Stimulated activated CD4-positive, alpha-beta T cell treated with anti-CD3 and anti-CD28 coated beads, Interleukin-4, amount 100 ng/mL, for 4 hours (primary cell): ENCODE measurements around the gene PRKAG2.
"Not testable (repeated sequence)": the region's sequence is repeated elsewhere in the genome, so short reads cannot be mapped to it uniquely, and the experiment has no call there.

Experiments
- DNase-seq, 2 experiments: peaks; one replicate each; pipeline ENCODE4 v3.0.0-alpha.2; 2020

PRKAG2 gene

DNA sequence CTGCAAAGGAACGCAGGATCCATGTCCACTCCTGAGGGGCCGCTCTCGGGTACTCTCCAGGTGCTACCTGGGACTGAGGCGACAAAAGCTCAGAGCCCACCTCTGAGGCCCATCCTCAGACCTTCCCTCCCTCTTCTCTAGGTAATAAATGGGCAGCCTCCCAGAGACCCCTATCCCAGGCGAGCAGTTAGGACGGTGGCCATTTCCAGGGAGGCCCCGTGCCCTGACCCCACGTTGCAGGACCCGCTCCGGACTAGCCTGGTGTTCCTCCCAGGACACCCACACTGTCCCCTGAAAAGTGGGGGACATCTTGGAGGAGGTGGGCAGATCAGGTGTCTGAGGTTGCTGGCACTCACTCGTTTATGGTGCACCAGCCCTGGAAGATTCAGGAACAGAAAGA lies 44.3 kb downstream of the PRKAG2 start:
- no peak for DNase-seq

DNA sequence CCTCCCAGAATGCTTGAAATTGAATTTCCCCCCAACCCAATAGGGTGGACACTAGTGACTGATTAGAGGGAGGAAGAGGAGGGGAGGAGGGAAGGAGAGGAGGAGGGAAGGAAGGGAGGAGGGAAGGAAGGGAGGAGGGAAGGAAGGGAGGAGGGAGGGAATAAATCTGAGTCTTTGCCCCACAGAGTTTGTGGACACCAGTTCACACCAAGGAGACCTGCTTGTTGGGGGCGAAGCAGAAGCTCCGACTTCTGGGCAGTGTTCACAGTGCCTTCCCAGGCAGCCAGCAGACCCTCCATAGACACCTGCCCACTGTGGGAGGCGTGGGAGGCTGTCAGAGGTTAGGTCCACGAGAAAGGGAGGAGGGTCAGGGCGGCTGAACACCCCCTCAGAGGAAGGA lies 44.8 kb downstream of the PRKAG2 start:
- no peak for DNase-seq

DNA sequence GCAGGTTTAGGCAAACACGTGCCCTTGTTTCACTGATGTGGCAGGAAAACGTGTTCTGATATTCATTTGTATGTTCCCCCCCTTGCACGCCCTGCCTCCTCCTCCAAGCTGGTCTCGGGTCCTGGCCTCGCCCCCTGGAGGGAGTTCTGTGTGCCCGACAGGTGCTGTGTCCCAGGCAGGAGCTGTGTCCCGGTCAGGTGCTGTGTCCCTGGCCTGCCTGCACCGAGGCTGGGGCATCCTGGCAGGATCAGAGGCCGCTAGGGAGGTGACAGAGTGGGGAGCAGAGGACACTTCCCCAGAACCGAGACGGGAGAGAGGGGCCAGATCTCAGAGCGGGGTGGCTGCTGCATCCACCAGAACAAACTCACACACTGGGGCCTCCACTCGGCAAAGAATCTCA lies 45.3 kb downstream of the PRKAG2 start:
- no peak for DNase-seq

DNA sequence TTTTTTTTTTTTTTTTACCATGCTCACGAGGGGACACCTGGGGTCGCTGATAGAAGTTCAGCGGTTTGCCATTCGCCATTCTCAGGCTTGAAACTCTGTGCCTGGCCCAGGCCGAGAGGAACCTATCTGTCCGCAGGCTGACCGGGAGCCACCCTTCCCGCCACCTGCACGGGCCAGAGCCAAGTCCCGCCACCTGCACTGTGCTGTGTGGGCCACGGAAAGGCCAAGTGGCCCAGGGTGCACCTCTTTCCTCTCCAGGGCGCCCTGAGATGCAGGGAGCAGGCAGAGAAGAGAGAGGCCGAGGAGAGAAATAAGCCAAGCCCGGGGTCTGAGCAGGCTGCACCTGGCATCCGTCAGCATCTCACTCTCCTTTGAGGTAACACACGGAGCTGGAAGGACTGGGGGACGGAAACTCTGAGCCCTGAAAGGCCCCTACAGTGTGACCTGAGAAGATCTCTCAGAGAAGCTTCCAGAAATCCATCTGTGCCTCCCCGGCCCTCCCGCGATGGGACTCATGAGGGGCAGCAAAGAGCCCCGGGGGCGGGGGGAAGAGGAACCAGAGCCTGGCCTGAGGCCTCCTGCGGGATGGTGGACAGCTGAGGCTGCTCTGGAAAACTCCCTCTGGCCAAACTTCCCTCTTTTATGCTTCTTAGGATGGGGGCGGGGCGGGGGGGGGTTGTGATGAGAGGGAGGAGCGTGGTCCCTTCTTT lies 46.6 kb downstream of the PRKAG2 start:
- DNase-seq = no peak

DNA sequence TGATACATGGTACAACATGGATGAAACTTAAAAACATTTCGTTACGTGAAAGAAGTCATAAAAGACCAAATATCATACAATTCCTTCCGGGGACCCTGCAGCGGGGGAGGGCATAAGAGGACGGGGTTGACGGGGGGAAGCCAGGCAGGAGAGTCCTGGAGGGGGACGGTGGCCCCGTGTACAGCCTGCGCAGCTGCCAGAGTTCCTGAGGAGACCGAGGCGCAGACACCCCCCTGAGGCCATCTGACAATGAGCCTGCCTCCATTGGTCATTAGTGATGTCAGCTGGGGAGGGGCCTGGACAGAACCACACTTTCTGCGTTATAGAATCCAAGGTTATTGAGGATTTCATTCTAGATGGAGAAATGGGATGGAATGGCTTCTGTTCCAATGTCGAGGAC lies 47.2 kb downstream of the PRKAG2 start:
- DNase-seq = no peak

DNA sequence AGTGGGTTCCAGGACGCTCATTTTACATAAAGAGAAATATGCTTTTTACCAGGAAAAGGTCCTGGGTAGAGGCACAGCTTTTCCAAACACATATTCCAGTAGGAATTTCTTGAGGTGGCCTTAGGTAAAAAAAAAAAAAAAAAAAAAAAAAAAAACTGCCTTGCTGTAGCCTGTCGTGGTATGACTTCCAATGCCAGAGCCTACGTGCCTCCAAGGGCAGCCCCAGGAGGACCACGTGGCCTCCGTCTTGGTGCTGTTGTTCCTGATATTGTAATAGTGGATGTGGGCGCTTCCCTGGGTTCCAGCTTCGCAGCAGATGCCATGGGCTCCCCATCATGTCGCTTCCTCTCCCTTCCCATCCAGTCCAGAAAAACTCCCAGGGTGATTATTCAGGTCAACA lies 49.3 kb downstream of the PRKAG2 start:
- DNase-seq = no peak

DNA sequence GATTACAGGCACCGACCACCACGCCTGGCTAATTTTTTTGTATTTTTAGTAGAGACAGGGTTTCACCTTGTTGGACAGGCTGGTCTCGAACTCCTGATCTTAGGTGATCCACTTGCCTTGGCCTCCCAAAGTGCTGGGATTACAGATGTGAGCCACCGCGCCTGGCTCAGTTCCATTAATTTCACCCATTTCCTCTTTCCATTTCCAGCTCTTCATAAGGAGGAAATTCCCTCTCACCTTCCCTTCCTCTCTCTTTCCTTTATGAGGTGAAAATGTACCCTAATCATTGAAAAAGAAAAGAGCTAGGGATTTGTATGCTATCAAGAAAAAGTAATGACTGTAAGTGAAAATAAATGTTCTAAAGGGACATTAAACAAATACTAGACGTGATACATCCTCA lies 50.6 kb downstream of the PRKAG2 start:
- DNase-seq = not testable (repeated sequence)

DNA sequence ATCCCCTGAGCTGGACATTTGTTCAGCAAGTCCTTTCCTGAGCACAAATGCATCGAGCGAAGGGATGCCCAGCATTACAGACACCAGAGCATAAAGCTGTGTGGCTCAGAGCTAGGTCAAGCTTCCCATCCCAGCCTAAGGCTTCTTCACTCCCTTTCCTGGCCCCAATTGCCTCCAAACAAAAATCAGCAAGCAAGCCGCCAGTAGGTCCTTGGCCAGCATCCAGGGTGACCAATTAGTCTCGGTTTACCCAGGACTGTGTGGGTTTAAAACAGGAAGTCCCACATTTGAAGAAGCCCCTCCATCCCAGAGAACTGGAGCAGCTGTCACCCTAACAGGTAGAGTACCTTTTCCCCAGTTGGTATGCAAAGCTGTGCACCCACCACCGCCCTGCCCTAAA lies 51.2 kb downstream of the PRKAG2 start:
- DNase-seq = no peak

DNA sequence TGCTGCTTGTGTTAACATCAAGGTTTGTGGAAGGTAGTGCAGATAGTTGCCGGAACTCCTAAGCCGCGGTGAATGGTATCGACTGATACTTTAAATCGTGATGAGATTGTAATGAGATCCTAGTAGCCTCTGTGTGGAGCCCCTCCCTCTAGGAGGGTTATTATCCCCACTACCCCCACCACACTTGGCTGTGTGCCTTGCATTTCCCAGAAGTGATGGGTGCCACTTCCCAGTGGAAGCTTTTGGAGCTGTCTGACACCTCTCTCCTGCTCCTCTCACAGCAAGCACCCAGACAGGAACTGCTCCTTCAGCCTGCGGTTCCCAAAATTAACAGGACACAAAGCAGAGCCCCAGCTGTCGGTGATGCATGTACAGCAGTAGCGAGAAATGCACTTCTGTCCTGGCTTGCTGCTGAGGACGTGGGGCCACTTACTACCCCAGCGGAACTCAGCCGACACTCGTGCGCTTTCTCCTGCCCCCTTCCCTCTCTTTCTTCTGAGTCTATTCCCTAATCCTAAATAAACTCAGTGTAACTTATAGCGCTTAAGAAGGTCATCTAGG lies 52.5 kb downstream of the PRKAG2 start:
- DNase-seq = no peak

DNA sequence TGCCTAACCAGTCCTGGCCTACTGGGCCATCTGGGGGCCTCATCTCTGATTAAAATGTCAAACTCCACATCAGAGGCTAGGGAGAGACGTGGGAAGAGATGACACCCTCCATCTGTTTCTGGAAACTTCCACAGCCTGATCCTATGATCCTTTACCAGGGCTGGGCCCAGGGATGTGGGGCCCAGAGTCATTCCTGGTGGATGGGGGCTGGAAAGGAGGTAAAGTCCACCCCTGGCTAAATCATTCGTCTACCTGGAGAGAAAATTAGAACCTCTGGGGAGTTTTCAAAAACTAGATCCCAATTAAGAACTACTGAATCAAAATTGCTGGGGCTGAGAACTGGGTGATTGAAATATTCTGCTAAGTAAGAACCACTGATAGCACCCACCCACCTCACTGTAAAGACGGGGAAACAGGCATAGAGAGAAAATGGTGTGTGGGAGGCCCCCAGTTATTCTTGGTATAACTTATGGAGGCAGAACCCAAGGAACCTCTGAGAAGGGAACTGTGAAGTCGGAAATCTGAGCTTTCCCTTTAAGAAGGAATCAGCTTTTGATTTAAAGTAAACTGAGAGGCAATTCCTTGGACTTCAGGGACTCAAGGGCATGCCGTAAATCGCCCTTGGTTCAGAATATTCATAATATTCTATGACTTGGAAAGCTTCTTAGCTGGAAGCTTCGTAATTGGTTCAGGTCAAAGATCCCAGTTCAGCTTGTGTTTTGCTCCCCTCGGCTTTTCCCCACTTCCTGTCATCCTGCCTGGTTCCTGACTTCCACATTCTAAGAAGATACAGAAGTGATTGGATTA lies 53.1 kb downstream of the PRKAG2 start:
- DNase-seq = no peak

DNA sequence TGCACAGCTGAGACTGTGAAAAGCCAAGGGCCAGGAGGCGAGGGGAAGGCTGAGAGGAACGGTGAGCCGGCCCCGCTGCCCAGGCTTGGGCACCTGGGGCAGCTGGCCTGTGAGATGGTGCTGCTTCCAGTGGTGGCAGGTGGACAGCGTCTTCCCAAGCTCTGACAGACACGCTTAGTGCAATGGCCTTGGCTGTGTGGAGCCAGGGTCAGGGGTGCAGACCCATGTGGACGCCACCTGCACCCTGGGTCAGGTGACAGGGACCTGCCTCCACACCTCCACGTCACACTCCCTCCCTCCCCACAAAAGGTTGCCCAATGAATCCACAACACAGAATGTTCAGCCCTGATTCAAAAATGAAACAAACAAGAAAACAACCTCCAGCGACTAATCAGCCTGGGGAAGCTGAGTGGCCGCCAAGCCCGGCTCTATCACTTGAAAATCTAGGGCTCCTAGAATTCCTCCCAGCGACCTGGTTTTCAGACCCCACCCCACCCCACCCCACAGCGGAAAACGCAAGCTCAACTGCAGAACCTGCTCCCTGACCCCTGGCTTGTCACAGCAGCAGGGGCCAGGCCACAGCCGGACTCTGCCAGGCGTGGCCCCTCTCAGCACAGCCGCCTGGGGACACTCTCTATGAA lies 54.3 kb downstream of the PRKAG2 start:
- DNase-seq = no peak

DNA sequence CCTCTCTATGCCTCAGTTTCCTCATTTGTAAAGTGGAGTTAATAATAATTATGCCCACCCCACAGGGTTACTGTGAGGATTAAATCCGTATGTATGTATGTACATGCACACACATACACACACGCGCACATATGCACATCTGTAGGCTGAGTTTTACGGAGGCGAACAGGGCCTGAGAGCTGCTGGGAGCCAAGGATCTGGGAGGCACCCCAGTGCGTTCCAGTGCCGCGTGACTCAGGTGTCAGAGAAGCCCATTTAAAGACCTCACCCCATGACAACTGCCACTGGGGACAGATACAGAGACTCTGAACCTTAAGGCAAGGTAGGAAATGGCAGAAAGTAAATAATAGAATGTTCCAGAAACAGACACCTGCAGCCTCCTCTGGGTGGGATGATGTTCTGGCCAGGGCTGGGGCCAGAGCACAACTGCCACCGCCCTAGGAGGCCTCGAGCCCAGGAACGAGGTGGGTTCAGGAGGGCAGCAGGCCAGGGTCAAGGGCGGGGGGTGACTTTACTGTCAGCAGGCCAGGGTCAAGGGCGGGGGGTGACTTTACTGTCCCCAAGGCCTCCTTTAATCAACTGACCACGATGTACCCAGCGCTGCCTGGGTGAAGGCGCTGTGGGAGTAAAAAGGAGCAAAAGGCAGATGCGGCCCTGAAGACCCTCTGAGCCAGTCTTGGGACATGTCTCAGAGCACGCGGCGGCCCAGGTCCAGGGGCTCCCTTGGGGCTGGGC lies 54.9 kb downstream of the PRKAG2 start:
- DNase-seq = no peak

DNA sequence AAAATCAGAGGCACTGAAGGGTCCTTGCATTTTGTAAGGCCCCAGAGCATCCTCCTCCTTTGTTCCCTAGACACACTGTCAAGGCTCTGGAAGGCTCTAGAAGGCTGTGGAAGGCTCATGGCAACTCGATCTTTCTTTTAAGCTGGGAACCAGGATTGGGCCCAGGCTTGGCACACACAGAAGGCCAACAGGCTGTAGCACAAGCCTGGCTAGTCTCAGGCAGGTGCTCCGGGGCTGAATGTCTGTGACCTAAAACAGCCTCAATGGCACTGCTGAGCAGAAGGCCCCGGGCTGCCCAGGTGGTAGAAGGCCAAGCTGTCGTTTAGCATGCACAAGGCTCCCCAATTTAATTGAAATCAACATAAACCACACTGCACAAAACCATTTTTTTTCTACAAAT lies 55.7 kb downstream of the PRKAG2 start:
- DNase-seq = no peak

DNA sequence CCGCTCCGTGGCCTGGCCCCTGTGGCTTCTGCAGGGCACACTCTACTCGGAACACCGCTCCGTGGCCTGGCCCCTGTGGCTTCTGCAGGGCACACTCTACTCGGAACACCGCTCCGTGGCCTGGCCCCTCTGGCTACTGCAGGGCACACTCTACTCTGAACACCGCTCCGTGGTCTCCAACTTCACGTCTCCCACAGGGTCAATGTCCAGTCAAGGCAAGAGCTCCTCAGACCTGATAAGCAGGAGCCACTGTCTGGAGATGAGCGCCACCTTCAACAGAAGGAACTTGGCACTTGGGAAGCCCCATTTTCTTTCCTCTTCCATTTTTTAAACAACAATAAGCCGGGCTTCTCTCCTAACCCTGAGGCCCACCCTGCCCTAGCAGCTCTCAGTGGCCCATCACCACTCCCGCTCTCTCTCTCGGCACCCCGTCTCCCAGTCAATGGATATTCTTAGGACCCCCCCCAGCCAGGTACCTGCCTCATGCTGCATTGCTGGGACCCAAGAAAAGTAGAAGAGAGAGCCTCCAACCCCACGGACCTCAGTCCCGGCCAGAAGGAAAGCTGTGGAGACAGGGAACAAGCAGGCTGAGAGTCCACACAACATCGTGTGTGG lies 56.3 kb downstream of the PRKAG2 start:
- DNase-seq = no peak

DNA sequence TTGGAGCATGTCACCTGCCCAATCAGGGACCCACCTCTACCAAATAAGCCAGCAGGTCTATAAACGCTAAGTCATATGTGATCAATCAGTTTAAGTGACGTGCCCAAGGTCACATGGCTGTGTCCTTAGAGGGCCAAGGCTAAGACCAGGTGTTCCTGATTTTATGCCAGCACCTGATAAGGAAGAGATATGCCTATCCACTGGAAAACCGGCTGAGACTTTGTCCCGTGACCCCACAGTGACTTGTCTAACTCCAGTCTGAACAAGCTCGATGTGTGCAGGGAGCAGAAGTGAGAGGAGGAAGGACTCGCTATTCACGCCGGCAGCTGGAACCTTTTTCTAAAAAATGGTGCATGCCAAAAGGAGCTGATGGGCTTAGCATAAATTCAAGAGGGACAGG lies 57.0 kb downstream of the PRKAG2 start:
- DNase-seq = no peak

DNA sequence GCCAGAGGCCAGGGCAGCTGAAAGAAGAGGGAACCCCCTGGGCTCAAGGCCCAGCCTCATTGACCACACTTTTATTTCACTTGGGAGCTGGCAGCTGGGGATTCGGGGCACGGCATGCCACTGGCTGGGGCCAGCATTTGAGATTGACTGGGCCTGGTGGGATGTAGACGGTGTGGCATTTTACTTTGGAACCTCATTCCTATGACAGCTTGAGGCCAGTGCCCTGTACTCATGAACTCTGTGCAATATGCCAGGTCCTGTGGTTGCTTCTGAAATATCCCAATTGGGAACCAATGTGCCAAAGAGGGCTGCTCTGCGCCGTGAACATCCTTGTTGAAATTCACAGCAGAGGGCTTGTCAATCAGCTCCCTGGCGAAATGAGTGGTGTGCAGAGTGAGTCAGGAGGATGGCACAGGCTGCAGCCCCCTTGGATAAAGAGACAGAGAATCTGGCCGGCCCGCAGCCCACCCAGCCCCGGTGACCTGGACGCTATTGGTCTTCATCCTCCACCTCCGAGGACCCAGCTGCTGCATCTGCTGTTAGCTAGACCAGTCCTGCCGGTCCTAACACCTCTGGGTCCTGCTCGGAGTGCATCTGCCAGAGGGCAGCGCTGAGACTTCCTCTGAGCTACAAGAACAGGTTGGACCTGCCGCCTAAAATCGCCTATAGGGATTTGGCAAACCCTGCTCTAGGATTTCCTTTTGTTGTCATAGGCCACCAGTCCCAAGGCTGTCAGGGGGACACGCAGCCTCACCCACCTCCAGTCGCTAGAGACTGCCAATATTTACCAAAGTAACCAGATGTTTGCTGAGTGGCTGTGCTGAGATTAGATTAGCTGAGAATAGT lies 58.0 kb downstream of the PRKAG2 start:
- DNase-seq = no peak

DNA sequence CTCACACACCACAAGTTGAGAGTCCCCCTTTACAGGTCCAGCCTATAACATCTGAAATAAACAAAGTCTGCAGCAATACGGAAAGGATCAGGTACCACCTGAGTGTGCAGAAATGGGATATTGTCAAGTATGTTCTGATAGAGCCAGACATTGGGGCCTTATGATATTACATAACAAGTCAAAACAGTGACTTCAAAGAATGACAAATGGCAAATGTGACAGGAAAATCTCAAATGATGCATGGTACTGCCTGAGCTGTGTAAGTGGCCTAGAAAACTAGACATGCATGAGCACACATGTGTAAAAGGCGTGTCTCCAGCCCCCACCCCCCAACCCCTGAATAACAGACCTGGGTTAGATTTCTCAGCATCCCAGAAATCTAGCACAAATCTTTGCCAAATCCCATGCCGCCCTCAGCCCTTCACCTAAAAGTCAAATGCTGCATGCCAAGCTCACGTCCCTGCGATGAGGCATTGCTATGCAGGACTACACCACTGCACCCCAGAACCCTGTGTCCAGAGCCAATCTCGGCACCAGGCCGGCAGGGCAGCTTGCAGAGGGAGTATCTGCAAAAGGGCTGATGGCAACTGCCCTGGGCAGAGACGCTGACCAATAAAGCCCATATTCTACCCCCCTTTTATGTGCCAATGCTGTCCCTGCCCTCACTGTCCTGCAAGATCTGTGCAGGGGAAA lies 58.8 kb downstream of the PRKAG2 start:
- no peak for DNase-seq

DNA sequence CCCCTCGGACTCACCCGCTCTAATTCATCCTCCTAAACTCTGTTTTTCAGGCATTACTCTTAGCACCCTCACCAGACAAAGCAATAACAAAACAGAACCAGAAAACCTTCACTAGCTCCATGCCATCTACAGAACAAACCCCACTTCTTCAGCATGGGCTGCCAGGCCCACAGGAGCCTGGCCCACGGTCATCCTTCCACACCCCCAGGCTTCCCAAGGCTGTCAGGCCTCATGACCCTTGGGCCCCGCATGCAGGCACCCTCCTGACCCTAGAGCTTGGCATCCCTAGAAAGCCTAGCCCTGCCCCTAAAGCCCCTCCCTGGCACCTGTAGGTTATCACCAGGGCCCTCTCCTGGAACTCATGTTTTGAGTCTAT lies 59.6 kb downstream of the PRKAG2 start:
- DNase-seq = no peak

DNA sequence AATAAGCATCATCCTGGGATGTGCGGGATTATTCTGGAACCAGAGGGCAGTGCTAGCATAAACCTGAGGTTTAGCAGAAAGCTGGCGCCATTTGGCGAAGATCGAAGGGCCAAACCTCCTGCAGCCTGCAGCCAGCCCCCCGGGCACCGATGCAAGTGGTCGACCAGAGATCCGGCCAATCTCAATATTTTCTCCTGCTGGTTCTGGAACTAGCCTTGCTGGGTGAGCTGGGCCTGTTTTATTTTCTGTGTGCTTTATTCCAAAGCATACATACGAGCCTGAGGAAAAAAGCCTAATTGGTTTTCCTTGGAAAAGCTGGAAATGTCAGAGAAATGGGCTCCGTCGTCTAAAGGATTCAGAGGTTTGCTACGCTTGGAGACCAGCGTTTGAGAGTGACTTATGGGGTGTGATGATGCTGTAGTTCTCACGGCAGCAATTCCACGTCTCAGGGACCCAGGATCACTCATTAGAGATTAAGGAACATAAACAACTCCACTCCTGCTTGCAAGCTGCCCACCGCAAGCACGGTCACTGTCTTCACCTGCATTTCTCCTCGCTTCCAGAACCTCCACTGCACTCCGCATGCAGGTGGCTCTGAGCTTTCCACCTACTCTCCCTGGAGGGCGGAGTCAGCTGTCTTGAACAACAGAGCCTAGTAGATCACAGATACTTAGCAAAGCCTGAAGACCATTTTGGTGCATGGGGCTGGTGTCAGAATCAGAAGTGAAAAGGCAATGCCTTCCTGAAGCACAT lies 60.2 kb downstream of the PRKAG2 start:
- no peak for DNase-seq

DNA sequence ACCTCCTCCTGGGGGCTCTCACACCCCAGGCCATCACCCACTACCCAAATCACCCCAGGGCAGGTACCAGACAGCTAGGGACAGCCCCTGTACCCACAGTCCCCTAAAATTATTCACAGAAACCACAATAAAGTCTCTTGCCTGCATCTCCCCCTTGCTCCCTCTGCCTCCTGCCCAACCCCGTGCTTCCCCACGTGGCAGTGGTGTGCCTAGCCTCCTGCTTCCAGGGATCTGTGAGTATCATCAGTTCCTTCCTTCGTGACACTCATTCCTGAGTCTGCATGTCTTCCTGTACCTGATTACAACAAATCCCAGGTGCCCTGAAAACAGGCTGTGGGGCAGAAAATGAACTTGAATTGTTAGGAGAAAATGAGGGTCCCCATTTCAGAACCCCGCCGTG lies 61.5 kb downstream of the PRKAG2 start:
- no peak for DNase-seq
